Germinal center (tissue), 1 donor: ENCODE data around the gene GSG1L.
A peak's percentile ranks its signal among the peaks of the same experiment; 100 is the strongest.

ENCODE experiments used
- DNase-seq: peaks from one replicate; pipeline ENCODE4 v3.0.0; 2012; ENCODE audit warnings: mixed read lengths, low spot score

Gene GSG1L

DNA sequence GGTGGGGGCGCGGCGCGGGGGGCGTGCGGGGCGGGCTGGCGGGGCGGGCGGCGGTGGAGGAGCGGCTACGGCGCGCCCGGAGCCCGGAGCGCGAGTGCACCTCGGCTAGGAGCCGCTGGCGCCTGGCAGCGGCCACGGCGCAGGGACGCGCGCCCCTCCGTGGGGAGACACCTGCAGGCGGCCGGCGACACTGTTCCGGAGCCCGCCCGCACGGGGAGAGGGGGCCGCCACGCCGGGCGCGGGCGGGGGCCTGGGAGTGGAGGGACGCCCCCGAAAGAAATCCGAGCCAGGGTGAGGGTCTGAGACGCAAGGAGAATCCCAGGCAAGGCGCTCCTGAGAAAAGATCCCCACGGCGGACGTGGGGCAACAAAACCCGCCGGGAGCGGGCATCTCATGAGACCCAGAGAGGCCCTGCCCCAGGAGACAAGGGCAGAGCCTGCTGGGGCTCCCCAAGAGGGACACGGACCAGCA, at the start of gene GSG1L:
Gene GSG1L, minus strand, starts transcription at position 124 of the 471 bp plus-strand sequence. CDS start 290 bp downstream, outside the sequence.
- peak; percentile 47 for DNase-seq

DNA sequence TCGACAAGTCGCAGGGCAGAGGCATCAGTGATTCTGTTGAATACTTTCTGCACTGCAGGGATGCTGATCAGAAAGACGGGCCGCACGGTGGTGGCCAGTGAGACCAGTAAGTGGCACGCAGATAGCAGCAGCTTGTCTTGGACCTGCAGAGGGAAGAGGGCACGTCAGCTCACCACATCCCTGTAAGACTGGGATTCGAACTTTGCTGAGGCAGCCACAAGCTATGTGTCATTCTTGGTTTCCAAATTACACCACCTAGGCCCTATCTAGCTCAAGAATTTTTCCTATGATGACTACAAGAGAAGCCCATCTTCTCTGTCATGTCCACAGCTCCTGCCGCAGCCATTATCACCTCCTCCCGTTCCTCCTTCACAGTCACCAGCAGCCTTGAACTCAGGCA, 49.4 kb upstream of the GSG1L start:
- DNase-seq, result no peak

DNA sequence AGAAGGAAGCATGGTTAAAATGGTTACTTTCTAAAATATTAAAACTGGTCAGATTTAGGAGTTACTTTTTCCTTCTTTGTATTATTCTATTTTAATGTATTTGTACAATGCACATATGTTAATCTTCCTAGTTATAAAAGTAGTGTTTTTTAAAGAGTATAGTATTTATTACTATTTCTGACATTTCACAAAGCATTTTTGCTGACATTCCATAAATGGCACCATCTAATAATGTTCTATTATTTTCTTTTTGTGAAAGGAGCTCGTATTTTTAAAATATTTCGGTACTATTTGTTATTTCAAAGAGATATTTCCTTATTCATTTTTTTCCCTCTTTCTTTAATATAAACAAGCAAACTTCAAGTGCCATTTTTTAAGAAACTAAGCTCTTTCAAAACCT, 47.5 kb upstream of the GSG1L start:
- no peak for DNase-seq

DNA sequence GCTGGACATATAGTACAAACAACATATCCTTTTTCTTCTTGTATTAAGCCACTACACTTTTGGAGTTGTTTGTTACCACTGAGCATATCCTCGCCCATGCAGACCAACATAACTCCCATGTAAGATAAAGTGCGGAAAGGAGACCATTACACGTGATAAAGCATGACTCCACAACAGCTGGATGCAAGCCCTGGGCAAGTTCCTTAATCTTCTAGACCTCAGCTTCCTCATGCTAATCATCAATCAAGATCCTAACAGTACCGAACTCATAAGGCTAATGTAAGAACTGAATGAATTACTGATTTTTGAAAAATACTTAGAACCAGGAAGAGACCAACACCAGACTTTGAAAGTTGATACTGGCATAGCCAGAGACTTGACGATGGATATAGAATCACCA, 47.0 kb upstream of the GSG1L start:
- no peak for DNase-seq

DNA sequence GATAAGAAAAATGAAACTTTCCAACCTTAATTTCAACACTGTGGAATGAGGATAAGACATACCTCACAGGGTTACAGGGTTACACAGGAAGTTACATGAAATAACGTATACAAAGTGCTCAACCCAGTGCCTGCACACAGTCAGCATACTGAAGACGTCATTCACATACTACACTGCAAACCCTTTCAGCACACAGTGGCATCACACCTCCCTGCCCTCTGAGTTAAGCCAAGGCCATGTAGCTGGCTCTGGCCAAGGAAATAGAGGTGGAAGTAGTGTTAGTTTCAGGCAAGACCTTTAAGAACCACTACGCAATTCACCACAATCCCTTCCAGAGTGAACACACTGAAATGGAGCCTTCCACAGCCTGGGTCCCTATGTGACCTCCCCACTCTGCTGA, 46.6 kb upstream of the GSG1L start:
- no peak for DNase-seq

DNA sequence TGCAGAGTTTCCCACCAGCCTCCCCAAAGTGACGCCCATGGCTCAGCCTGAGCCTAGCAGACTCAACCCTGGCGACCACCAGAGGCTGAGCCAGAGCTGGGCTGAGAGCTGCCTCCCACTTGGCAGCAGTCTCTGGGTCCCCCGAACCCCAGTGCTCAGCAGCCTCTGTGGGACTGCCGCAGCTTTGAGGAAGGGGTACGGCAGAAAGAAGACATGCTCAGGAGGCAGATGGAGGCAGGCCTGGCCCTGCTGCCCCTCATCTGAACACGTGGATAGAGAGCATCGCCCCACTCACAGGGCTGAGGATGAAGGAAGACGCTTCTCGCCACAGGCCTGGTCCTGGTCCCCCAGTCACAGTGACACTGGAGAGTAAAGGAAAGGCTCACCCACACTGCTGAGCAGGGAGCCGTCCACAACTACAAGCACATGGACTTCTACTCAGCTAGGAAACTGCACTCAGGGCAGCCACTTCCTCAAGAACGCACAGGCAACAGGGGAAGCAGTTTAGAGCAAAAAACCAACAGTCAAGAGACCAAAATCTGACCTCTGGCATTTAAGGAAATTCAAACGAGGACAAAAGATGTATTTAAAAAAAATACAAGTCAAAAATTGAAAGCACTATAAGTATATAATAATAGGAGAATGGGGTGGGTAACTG, 45.2 kb upstream of the GSG1L start:
- DNase-seq, result no peak

DNA sequence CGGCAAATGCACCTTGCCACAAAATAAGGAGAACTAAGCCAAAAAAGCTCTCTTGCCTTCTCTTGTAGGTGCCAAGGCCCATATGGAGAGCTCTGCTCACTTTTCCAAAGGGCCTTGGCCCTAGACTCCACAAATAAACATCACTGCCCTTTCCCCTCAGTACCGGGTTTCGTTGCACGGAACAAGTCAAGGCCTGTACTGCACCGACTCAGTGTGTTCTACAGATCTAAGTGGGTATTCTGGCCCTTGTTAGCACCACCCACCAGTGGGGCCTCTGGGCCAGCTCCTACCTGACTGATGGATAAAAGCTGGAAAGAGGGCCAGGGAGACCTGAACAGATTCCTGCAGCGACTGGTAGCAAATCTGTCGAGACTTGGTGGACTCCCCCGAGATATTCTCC, 43.7 kb upstream of the GSG1L start:
- no peak for DNase-seq

DNA sequence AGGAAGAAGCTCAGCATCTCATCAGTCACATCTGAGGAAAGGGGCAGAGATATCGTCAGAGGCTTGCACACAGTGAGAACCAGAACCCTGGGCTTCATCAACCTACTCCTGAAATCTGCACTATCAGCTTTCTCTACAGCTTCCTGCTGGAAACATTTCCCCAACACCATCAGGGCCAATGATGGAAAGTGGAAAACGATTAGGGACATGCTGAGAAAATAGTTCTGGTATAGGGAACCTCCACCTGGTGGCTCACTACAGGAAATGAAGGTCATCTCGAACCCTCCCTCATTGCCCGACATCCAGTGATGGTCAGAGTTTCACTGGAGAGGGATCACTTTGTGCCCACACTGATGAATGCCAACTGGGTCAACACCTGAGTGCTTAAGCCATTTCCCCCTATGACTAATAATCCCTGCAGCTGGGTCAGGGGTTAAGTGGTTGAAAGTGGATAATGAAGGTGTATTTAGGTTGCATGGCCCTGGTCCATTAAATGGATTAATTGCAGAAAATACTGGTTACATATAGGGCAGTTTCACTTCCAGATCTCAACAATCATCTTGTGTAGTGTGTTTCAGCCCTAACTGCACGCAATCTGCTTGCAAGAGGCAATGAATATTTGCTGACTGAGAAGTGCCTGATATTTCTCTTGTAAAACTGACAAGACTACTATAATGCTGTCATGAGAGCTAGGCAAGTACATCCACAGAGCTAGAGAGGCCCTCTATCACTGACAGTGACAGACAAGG, 43.1 kb upstream of the GSG1L start:
- no peak for DNase-seq

DNA sequence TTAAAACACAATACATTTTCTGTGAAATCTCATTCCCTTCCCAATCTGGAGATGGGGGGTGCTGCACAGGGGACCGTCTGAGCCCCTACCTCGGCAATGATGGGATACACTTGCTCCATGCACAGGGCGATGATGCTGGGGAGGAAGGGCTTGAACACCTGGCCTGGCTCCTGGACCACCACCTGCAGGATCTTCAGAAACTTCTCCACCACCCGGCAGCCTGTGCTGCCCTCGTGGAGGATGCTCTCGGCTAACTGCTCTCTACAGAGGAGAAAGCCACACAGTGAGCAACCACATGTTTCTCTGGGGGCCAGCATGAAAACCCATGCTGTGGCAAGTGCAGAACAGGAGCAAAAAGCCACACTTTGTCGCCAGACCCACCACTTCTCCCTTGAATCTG, 42.4 kb upstream of the GSG1L start:
- DNase-seq, result no peak

DNA sequence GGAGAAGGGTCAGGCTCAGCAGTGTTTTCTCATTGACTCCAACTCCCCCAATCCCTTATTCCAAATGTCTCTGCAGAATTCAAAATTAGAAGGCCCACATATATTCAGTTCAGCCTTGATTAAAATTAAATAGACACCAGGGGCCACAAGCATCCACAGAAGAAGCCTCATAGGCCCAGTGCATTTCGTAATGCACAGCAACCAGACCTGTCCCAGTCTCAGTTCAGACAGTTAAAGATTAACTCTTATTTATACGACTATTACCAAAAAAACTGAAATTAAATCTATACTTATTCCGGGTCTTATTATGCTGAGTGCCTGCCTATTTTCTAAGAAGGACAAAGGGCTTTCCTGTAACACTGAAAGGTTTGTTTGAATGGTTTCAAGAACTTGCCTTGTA, 41.8 kb upstream of the GSG1L start:
- DNase-seq, result no peak

DNA sequence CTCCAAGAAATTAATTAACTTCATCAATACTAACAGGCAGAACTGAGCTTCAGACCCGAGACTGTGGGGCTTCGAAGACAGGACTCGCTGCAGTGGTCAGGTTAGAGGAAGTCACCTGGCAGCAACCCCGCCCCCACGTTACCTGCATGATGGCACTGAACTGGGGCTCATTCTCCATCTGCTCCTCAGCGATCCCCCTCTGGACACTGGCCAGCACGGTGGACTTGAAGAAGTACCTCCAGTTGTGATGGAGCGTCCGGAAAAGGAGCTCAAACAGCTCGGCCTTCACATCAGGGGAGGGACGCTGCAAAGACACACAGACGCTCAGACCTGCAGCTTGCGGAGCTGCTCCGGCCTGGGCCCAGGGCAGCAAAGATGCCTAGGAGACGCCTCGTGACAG, 40.9 kb upstream of the GSG1L start:
- DNase-seq, result no peak

DNA sequence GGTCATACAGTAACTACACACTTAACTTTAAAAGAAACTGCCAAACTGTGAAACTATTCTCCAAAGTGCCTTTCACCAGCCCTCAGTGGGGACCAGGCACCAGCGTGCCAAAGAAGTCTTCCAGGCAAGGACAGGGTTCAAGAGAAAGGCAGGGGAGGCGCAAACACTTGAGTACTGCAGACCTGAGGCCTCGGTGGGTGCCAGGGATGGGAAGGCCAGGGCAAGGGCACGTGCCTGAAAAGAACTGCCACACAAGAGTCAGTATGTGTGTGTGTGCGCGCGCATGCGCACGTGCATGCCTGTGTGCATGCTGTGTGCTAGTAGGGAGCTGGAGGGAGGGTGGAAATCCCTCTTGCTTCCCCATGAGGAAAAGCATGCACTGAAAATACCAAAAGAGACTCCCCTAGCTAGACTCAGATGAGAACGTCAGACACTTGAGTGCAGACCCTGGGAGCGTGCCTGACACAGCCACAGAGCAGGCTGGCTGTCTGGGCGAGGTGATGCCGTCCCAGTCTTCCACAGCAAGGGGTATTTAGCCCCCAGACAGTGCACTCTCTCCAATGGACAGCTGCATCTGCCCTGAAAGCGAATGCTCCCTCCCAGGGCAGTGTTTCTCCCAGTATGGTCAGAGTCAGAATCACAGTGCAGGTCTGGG, 40.1 kb upstream of the GSG1L start:
- DNase-seq, result no peak

DNA sequence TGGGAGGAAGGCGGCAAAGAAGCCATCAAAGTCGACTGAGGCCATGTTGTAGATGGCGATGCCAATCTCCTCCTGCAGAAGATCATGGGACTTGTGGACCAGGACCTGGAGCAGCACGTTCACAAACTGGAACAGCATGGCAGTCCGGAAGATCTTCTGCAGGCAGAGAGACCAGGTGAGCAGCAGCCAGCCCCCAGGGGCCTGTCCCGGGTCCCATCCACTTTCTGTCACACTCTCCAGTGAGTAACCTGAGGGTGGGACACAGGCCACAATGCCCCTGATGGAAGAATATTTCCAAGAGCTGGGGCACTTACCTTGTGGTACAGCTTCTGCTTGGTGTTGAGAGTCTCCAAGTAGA, 38.0 kb upstream of the GSG1L start:
- DNase-seq, result no peak

DNA sequence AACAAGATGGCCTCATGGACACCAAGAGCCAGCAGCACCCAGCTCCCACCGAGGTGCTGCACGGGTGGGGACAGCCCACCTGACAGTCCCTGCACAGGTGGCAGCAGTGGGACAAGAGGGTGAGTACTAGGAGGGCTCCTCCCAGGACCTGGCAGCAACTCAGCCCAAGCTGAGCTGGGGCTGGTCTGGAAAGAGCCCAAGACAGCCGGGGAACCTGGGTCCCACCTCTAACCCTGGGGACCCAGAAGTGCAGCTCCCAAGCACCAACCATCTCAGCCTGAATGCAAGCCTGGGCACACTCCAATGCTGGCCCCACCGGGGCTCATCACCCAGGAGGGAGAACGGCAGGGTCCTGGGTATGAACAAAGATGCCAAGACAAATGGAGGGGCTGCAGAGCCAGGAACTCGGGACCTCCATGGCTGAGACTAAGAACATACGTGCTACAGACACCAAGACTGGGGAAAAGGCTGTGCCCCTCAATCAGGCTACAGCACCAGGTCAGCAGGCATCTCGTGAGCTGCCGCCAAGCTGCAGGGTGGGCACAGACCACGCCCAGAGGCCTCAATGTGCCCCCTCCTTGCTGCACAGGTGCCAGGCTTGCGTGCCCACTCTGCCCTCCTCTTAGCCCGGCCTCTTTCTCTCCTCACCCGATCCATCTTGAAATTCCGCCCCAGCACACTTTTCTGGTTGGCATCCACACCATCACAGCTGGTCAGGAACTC, 37.5 kb upstream of the GSG1L start:
- DNase-seq, result no peak

DNA sequence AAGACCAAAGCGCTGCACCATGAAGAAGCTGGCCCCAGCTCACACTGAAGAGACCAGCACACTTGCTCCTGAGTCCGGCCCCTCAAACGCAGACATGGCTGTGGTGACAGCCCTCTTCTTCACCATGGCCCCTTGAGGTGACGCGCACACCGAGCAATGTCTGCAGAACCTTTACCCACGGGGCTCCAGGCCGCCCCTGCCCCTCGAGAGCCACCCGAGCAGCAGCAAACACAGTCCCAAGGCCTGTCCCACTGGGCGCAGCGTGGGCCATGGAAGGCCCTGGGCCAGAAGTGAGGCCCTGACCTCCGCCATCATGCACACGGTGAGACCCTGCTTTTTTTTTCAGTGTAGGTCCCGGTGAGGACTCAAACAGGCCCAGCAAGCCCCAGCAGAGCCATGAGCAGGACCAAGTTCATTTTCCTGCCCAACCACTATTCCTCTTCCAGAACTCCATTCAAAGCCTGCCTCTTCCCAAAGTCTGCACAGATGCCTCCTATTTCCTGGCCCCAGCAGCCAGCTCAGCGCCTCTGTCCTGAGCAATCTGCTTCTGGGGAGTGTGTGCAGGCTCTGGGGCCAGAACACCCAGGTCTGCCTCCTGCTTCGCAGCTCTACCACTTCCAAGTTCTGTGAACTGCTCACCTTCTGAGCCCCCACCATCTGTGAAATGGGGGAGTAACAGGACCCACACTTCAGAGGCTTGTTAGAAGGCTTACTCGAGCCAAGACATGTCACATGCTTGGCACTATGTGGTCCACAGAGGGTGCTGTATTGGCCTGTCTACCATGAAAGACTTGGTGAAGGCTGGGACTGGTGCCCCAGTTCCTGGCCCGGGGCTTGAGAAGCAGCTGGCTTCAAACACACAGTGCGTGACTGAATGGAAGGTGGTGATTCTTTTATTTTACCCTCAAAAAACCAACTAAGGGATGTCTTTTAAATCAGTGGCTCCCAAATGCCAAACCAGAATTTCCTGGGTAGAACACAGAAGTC, 35.7 kb upstream of the GSG1L start:
- no peak for DNase-seq

DNA sequence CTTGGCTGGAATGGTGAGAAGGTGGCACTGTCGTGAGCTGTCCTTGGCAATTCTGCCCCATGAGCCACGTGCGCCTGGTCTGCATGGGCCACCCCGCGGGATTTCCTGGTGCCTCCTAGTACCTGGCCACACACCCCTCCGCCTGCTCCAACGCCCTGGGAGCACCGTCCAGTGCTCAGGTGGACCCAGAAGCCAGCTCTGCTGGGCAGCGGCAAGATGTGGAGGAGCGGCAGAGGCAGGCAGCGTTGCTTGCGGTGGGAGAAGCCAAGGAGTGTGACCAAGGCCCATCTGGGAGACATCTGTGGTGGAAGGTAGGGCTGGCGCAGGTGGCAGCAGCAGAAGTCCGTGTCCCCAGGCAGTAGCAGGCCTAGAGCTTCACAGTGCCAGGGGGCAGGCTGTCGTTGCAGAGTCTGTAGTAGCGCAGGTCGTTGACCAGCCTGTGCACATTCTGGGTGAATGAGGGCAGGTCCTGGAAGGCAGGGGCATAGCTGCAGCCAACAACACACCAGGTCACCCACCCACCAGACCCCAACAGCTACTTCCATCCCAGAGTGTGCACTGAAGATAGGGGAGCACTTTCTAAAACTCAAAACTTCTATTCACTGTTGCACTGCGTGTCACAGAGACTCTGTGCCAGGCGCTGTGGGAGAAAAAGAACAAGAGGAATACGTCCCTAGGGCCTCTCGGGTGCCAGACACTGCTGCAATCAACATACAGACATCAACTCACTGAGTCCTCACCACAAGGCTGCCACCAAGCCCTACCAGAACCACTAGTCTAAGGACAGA, 34.9 kb upstream of the GSG1L start:
- no peak for DNase-seq

DNA sequence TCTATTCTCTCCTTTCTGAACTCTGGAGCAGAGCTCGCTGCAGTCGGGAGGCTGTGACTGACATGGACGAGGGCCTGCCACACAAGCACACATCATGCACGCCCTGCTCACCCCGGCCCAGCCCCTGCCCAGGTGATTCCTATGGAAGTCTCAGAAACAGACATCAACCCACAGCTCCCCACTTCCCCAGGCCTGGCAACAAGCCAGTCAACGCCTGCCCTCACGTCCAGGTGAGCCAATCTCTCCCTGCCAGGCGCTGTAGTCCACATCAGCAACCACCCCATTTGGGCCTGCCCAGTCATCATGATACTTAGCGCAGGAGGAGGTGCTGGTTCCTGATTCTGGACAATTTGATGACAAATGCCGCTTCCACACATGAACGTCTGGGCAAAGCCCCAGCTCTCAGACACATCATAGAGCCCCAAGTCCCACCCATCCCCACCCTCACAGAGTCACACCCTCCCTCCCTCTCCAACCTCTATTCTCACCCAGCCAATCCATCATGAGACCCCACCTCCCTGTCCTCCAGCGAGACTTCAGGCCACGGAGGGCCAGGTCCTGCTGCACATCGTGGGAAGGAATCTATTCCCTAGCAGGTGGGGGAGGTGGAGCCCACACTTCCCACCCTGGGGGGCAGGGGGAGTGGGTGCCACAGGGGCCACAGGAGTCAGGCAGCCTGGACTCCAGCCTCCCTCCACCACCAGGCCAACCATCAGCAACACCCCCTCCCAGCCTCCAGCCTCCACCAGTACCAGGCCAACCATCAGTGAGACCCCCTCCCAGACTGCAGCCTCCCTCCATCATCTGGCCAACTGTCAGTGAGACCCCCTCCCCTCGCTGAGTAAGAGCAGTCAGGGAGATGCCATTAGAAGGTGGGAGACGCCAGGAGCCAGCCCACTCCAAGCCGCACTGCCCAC, 33.7 kb upstream of the GSG1L start:
- DNase-seq, result no peak

DNA sequence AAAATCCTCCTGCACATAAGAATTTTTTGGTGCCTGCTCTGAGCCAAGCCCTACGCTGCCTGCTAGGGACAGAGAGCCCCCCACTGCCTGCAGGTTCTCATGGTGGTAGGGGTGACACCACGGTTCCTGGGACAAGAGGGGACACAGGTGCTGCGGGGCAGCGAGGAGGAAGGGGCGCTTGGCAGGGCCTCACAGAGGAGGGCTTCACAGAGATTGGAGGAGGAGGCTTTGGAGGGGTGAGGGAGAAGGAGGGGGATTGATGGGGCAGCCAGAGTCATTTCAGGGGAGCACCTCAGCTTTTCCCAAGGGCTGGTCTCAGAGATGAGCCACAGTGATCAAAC, 29.8 kb upstream of the GSG1L start:
- no peak for DNase-seq

DNA sequence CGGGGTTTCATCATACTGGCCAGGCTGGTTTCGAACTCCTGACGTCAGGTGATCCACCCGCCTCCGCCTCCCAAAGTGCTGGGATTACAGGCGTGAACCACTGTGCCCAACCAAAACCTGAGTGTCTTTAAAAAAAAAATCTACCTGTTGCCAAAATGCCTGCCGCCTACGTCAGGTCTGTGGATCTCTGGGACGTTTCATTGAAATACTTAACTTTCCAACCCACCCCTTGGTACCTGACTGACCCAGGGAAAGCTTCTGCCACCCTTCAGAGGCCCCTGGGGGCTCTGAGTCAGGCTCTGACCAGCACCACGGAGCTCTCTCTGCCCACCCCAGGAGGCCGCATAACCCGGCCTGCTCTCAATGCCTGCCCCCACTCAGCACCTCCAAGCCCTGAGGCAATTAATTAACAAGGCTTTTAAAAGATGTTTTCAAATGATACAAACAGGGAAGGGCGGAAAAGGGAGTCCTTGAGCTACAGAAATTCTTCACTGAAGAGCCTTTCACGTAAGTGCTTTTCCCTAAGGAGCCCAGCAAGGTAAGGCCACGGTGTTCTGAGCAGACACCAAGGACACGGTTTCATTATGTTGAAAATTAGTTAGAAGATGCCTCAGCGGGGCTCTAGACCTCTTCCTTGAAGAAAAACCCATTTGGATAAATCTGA, 29.3 kb upstream of the GSG1L start:
- no peak for DNase-seq
